Measurements from ENCODE around the gene FHOD1.

FHOD1 gene

DNA sequence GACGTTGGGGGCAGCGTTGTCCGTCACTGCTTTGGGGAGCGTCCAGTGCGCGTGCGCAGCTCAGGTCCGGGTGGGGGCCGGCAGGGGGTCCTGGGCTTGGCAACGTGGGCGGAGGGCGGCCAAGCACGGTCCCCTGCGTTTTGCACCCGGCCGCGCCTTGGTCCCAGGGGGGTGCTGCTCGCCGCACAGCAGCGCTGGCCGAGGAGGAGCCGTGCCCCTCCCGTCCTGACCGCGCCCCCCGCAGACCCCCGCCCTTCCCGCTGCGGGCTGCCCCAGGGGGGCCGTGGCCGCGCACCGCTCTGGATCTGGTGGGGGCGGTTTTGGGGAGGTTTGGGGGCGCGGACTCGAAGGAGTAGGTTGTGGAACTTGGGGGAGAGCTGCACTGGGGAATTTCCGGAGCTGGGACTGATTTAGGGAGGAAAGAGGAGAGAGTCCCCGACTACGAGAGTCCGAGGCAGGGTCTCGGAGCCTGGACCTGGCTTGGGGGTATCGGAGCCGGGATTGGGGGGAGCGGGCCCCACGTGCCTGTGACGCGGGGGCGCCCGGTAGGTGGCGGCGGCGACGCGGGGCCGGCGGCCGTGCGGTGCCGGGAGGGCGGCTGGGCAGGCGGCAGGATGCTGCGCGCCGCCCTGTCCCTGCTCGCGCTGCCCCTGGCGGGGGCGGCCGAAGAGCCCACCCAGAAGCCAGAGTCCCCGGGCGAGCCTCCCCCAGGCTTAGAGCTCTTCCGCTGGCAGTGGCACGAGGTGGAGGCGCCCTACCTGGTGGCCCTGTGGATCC is 1.3 kb upstream of the FHOD1 start, which contains the start of gene SLC9A5:
TSS of gene SLC9A5 (plus strand) at position 579 of the 777 bp plus-strand sequence. CDS start at position 615, 36 bp downstream.
- DNase-seq: peak in 1 of 2 donors; percentile 24

DNA sequence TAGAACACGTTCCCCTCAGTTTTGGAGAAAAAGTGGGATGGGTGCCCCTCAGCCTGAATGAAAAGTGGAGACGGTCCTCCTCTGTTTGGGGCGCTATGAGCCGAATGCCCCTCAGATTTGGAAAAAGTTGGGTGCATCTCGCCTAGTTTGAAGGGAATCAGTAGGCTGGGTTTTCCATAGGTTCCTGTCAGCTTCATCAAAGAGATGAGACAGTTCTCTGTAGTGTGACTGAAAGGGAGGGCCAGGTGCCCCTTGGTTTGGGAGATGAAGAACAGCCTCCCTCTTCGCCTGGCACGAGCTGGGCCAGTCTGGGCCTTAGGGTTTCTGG is 756 bp upstream of the FHOD1 start:
- DNase-seq: no peak

DNA sequence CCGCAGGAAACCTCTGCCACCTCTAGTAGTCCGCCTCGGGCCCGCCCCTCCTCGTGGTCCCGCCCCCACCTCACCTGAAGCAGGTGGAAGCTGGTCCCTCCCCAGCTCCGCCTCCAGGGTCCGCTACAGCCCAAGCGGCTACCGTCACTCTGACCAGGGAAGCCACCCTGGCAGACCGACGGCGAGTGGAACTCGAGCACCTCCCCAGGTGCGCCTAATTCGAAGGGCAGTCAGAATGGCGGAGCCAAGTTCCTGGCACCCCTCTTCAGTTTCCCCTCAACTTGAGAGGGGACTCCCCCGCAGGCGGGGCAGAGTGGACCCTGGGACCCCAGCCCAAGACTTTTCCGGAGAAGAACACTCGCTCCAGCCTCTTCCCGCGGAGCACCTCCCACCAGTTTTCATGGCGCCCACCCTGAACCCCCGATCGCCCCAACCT is 507 bp downstream of the FHOD1 start:
- no peak for DNase-seq

DNA sequence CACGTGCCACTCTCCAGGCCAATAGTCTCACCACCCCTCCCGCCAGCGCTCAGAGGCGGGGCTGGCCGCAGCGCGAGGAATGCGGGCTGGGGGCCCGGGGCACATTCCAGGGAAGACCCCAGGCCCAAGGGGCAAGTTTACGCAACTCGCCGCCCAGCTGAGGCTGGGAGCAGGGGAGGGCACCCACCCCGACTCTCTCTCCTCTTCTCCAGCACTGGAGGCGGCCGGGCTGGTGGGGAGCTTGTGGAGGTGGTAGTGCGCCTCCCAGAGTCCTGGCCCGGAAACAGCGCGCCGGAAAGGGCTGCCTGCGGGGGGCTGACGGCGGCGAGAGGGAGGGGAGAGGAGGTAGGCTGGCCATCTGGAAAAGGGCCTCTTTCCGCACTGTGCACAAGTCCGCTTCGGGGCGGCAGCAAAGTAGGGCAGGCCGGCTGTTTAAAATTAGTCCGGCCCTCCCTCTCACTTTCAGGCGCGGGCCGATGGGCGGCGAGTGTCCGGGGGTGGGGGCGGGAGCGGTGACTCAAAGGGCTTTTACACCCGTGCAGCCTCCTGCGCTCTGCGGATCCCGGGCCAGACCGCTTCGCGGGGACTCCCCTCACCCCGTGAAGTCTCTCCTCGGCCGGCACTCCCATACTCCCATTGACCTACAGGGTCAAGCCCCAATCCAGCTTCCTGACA is 1.1 kb downstream of the FHOD1 start:
- DNase-seq: peak; percentile 43 to 60

DNA sequence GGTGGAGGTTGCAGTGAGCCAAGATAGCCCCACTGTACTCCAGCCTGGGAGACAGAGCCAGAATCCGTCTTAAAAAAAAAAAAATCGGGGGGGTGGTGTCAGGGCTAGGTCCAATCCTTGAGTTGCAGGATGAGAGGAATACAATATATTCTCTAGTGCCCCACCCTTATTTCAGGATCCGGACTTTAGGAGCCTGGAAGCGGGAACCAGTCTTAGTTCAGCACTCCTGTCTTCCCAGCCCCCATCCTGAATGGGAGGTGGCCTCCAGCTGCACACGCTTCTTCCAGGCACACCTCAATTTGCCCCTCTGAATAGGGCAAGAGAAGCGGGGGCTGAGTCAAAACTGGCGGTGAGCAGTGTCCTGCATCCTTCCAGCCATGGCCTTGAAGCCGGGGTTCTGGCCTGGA is 1.6 kb downstream of the FHOD1 start:
- no peak for DNase-seq

DNA sequence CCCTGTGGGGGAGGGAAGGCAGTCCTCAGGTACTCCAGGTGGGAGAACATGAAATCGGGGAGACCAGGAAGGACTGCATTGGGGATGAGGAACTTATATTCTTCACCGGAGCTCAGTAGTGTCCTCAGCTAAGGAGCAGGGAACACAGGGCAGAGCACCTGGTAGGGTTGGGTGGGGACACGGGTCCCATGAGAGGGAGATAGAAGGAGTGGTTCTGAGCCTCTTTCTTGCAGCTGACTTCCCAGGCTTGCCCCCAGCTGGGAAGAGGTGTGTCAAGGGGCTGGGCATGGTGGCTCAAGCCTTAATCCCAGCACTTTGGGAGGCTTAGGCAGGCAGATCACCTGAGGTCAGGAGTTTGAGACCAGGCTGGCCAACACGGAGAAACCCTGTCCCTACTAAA is 2.1 kb downstream of the FHOD1 start:
- no peak for DNase-seq

DNA sequence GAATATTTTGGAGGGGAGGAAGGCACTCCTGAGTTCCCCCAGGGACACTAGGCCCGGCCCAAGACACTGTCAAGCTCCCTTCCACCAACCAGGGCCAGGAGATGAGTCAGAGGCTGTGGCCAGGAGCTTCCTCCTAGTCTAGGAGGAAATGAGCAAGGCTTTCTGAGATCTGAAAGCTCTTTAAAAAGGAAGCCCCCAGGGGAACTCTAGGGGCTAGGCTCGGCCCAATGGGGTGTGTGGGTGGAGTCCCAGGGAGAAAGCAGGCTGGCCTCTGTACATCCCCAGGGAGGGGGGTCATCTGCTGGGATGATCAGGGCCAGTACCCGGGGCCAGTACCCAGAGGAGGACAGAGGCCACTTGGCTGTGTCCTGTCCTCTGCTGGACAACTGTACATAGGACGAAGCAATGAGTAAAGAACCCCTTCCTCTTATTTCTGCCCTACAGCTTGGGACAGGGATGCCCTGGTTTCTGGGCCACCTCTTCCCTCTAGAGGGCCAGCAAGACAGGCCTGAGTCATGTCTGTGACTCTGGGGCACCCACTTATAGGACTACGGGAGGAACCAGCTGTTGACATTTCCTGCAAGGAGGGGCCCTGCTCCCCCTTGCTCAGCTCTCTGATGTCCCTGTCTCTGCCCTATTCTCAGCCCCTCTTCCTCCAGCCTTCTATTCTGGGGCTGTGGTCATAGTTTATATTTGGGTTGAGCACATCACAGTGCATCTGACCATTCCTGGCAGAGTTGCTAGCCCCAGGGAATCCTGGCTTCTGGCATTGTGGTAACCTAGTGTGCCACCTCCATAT is 2.7 kb downstream of the FHOD1 start:
- DNase-seq: peak; percentile 87 to 89

DNA sequence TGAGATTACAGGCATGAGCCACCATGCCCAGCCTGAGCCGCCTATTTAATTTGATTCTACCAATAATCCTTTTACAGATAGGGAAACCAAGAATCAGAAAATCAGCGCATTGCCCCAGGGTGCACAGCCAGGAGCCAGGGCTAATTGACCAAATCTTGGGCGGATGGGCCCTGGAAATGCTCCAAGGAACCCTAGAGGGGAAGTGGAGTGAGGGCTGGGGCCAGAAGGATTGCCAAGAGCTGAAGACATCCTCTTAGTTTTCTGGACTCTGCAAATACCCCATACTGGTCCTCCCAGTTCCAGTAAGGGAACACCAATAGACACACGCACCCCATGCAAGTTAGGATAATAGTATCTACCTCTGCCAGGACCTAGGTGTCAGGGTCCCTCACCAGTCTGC is 3.8 kb downstream of the FHOD1 start:
- DNase-seq: no peak

DNA sequence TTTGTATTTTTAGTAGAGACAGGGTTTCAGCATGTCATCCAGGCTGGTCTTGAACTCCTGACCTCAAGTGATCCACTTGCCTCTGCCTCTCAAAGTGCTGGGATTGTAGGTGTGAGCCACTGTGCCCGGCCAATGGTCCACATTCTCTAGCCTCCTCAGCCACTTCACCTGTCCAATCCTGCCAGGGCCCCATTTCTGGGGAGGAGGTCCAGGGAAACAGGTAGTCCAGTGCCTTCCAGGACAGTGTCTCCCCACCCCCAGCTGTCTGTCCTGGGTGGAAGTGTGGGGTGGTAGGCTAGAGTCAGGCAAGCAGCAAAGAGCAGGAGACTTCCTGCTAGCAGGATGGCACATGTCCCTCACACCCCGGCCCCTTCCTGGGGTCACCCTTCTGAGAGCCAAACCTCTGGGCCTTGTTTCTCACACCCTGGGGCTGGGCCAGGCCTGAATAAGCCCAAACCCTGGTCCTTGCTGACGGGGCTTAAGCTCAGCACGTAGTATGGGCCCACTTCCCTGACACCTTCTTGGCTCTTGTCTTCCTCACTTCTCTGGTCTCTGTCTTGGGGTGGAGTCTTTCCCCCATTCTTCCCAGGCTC is 5.0 kb downstream of the FHOD1 start:
- DNase-seq: no peak

DNA sequence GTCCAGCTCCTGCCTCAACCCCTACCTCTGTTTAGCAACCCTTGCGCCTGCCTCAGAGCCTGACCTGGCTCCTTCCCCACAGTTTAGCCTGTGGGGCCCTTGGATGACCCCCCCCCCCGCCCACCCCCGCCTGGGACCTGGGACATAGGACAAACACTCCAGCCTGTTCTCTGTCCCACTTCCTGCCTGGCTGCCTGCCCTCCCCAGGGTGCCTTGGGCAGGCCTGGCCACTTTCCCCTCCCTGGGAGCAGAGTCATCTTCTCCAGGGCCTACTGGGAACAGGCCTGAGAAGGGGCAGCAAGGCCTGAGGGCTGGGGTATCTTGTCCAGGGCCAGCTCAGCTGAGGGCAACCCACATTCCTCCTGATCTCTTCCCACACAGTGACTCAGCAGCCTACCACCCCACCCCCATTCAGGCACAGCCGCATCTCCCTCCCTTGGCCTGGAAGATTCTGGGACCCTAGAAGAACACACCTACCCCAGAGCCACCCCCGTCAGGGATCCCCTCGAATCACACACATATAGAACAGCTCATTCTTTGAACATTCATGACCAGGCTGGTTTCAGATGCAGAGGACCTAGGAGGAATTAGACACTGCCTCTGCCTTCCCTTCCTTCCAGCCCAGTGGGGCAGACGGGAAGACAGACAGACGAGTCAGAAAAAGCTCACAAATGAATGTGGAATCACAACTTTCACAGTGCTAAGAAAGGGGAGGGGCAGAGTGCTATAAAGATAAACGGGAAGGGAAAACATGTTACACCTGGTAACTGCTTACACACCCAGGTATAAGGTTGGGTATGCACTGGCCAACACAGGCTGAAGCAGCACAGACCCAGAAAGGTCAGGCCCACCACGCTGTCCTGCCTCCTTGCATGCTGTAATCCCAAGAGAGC is 6.0 kb downstream of the FHOD1 start:
- DNase-seq: no peak

DNA sequence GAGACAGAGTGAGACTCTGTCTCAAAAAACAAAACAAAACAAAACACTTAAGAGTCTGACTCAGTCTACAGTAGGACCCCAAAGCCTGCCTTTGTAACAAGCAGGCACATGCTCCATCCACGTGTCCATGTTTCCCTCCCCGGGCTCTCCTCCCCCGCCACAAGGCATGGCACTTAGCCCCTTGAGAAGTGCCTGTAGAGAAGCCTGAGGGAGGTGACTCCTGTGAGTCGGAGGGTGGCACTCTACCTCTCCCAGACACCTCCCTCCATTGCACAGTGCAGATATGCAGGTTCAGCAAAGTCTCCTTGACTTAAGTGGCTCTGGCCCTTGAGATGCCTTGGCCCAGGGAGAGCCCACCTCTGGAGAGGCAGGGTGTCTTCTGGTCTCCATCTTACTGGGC is 6.8 kb downstream of the FHOD1 start:
- no peak for DNase-seq

DNA sequence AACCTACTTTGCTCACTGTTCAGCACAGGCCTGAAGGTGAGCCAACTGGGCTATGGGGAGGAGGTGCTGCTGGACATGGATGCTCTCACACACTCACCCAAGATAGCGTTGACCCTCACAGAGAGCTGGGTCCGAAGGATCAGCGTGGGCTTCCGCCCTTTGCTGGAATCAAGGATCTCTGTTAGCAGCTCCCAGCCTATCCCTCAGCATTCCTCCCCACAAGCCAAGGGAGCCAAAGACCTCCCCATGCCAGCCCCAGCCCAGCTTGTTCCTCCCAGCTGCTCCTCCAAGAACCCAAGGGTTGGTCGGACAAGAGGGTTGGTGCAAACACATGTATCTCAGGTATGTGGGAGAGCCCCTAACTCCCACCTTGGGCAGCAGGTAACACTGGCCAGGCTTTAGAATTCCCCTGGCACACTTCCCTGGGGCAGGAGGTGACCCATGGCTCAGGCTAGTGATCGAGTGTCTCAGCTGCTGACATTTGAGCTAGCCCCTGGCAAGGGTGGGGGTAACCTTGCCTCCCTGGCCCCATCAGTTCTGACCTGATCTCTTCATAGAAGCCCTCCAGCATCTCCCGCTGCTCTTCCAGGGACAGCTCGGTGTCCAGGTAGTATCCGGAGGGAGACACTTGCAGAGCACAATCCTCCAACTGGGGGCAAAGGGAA is 8.3 kb downstream of the FHOD1 start:
- no peak for DNase-seq

DNA sequence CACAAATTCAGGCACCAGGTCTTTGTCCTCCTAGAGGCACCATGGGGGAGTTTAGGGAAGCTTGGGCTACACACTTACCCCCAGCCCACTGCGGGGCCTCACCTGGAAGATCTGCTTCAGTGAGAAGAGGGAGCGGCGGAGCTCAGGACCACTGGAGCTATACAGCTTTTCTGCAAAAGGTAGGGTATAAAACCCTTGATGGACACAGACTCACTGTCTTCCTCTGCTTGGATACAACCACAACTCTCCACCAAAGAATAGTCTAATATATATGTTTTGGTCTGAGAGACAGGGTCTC is 9.1 kb downstream of the FHOD1 start:
- DNase-seq: no peak

DNA sequence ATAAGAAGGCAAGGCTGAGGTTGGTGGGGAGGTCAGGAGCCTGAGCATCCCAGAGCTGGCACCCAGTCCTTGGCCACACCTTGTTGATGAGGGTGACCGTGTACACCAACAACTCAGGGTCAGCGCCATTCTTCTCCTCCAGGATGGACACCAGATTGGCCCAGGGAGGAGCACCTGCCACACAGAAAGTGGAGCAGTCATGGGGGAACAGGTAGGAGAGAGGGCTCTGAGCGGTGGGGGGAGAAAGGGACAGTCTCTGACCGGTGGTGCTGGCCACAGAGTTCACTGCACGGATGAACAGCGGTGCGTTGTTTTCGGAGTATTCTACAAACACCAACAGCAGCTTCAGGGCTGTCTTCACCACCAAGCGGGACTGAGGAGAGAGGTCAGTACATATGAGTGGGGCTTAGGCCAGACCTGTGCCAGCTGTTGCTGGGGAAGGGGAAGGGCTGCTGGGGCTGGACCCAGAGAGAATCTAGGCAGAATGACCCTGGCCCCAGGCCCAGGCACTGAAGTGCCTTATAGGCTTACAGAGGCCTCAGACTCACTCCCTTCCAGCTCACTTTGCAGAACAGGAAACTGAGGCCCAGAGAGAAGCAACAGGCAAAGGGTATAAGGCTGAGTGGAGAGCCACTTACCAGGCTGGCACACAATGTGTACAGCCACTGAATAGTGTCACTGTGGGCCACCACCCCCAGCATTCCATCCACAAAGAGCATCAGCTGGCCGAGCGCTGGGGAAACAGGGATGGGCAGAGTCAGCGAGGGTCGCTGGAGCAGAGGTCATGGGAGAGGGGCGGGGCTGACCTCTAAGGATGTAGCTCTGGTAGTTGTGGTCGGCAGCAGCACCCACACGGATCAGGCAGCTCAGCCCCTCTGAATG is 9.6 kb downstream of the FHOD1 start:
- no peak for DNase-seq

DNA sequence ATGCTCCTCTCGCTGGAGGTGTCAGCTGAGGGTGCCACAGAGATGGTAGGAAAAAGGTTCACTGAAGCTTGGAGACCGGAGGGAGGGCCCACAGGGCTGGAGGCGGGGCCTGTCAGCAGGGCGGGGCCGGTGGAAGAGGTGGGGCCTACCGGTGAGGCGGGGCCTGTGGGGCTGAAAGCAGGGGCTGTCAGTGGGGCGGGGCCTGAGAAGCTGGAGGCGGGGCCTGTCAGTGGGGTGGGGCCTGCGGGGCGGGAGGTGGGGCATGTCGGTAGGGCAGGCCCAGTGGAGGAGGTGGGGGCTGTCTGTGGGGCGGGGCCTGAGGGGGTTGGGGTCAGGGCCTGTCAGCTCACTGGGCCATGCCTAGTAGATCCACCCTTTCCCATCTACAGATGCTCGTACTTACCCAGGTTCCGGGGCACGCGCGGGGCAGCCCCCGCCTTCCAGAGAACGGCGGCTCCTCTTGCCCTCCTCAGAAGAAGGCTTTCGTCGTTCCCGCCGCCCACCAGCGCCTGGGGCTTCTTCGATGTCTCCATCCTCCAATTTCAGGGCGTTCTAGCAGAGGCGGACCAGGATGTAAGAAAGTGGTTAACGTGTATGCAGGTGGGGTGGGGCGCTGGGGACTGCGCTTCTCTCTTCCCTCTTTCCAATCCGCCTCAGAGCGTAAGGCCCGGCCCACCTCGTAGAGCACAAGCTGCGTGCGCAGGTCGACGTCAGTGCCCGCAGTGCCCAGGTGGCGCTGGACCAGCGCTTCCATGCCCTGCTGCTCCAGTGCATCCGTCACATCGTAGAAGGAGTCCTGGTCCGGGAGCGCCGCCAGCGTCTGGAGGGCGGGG is 10.5 kb downstream of the FHOD1 start:
- DNase-seq: peak; percentile 70 to 87

DNA sequence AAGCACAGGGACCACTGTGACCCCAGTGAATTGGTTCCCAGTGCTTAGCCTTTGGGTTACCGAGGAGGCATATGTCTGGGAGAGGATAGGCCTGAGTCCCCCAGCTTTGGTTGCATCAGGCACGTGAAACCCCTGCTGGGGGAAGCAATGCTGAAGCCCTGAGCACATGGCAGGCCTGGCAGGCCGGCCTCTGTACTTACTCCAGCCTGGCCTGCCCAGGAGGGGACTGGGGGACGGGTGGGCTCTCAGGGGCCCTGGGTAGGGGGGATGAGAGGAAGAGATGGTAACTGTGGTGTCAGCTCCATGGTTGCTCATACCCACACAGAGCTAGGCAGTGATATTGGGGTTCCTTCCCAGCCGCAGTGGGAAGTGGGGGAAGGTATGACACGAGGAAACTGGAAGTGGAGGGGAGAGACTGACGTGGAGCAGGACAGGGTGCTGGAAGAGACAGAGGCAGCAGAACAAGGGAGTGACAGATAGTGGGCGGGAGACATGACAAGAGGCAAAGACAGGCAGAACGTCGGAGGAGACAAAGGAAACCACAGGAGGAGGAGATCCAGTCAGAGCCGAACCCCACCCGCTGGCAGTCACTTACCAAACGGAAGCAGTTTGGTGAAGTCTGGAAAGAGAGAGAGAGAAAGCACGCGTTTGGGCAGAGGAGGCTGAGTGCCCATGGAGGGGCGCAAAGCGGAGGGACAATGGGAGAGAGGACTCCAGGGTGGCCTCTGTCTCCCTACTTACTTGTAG is 11.3 kb downstream of the FHOD1 start:
- peak; percentile 30 to 78 for DNase-seq

DNA sequence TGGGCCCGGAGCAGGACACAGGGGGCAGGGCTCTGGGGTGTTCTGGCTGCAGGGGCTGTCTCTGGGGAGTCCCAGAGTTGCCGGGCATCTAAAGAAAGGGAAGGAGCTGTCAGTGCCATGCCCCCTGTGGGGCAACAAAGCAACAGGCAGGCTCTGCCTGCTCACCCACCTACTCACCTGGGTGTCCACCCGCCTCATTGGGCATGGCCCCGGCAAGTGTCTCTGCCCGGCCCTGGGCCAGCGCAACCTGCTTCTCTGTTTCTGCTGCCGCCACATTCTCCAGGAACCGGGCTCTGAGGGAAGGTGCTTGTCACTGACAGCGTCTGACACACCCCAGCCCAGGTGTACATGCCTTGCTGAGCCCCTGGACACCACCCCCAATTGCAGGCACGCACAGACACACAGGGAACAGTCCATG is 13.1 kb downstream of the FHOD1 start:
- no peak for DNase-seq

DNA sequence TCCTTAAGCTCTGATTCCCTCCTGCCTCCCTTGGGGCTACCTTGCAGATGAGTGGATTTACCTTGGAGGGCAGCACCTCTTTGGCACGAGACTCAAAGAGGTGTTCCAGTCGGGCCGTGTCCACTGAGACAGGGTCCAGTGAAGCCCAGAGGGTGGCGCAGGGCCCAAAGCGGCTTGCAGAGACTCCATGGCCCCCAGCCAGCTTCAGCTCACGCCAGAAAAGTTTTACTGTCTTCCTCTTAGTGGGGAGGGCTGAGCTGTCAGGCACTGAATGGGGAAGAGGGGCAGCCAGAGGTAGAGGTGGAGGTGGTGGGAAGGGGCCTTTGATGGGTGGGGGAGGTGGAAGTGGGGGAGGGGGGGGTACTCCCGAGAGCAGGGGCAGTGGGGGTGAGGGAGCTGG is 13.7 kb downstream of the FHOD1 start:
- DNase-seq: no peak

Measured in CD4-positive, alpha-beta T cell treated with Interleukin-4 for 1 hour (primary cell).